Measurements from ENCODE around the gene LRIG2. TPM values are rescaled to one million over a fixed set of nuclear protein-coding genes. Genes with fewer than 3 reads are reported as not detected.

LRIG2 gene
- total and polyA plus RNA-seq, 2 of the 4 experiments (the other 2 are of a cell fraction) = 4.3 to 9.0 TPM

- Histone ChIP-seq H3K9me1 (ENCODE audit: insufficient read depth, low read length) (peaks cover 9% of the 10 kb centered on the region), H2BK20ac (ENCODE audit: low read depth, low read length) (no peak overlapping the region), H3K4me2 (ENCODE audit: low read depth, low read length) (no peak overlapping the region), H2BK120ac (ENCODE audit: low read depth, low read length) (no peak overlapping the region), H3K4ac (ENCODE audit: low read depth, low read length) (no peak overlapping the region), H3K56ac (ENCODE audit: extremely low read depth, insufficient read depth, low read length) (no peak overlapping the region), H3K4me1 (ENCODE audit: control insufficient read depth, insufficient read depth, low read length) (peaks cover 5% of the 10 kb centered on the region), H2AK5ac (ENCODE audit: low read depth, low read length) (no peak overlapping the region), H3K23ac (ENCODE audit: low read depth, low read length) (no peak overlapping the region), H4K20me1 (ENCODE audit: insufficient read depth, low read length) (no peaks in the 10 kb centered on the region), H3K27me3 (ENCODE audit: control insufficient read depth, insufficient read depth, low read length) (no peaks in the 10 kb centered on the region), H4K5ac (ENCODE audit: low read depth, low read length) (no peak overlapping the region), H3K18ac (ENCODE audit: low read depth, low read length) (no peak overlapping the region), H2AFZ (replicated peaks; ENCODE audit: low read length, poor library complexity) (no peak overlapping the region), H4K8ac (ENCODE audit: low read depth in 2 of 2, low read length in 2 of 2) (no peak overlapping the region), H3K27ac (ENCODE audit: insufficient read depth, low read length) (no peak overlapping the region), H4K91ac (ENCODE audit: insufficient read depth, low read depth, low read length) (no peak overlapping the region), H3K4me3 (ENCODE audit: insufficient read depth, low read depth, low read length) (no peak overlapping the region), H3K14ac (replicated peaks; ENCODE audit: low read depth, low read length) (no peak overlapping the region), H2BK5ac (ENCODE audit: low read depth, low read length, poor library complexity, severe bottlenecking) (no peak overlapping the region), H3K79me1 (ENCODE audit: low read depth in 1 of 2, low read length in 2 of 2) (no peaks in the 10 kb centered on the region), H3K36me3 (ENCODE audit: control insufficient read depth, insufficient read depth, low read length) (no peaks in the 10 kb centered on the region), H3K9me3 (ENCODE audit: control insufficient read depth, insufficient read depth, low read length) (no peaks in the 10 kb centered on the region), H2AK9ac (replicated peaks; ENCODE audit: low read depth, low read length, poor library complexity) (no peak overlapping the region), H3K9ac (ENCODE audit: low read depth, low read length) (no peak overlapping the region), H2BK15ac (ENCODE audit: low read depth, low read length) (no peak overlapping the region)
- POLR2A ChIA-PET (ENCODE audit: unreplicated experiment) = no interaction called here
- TF ChIP-seq USF2 (IDR thresholded peaks at IDR 0.05; ENCODE audit: low read depth, low read length) (no peak), BHLHE40 (IDR thresholded peaks at IDR 0.05; ENCODE audit: low read depth, low read length) (no peak)
- dilution Hi-C loops (cut with HindIII; ENCODE audit: low sequenced_read_pairs, unreplicated experiment) = no loop called here
- in situ Hi-C loops (cut with MboI; ENCODE audit: low sequenced_read_pairs) = loop anchor here (25.0 kb wide), 1 partner anchor 775 kb away; the partner anchor contains the start of genes AP4B1 and DCLRE1B
- no TSS peak for BruUV-seq (replicated peaks)
- no CpG with 5 or more reads among the region's 3 CpGs for WGBS, 2 experiments (ENCODE audit: extremely low coverage in 2 of 2, insufficient read length in 1 of 2)
- intact Hi-C loops (cut with micrococcal nuclease) = no loop called here
- ATAC-seq (ENCODE audit: low read depth) = no peak
- DNase-seq = no peak
- CTCF ChIA-PET = no interaction called here
These were observed 64.6 kb downstream of the LRIG2 start for GRCh38 chr1:113137563-113137962.

All from IMR-90 (cell line).